GM12874 (cell line): Measurements from ENCODE around the gene NACA.

Source experiments
- TF ChIP-seq, protein P1 (sequence below): IDR thresholded peaks from 2 replicates; pipeline ENCODE4 v1.5.1; 2011; ENCODE audit warnings: low read depth, mild to moderate bottlenecking, control low read depth, low read length, moderate library complexity; ENCODE audit not compliant: insufficient read depth

The NACA gene

DNA sequence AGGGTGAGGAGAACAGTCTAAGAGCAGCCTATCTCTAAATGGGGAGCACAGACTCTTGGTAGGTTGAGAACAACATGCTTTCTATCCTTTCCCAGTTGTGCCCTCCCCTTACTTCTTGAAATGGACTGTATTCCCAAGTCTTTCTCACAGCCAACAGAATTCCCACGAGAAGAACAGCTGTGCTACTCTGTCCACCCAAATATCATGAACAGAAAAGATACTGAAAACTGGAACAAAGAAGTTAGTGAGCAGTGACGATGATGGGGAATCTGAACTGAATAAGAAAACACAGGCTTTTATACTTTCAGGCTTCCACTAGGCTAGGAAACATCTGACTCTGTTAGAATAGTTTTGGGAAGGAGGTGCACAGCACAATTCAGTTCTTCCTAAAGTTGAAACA is 3.4 kb downstream of the NACA start:
- TF ChIP-seq, protein P1, sequence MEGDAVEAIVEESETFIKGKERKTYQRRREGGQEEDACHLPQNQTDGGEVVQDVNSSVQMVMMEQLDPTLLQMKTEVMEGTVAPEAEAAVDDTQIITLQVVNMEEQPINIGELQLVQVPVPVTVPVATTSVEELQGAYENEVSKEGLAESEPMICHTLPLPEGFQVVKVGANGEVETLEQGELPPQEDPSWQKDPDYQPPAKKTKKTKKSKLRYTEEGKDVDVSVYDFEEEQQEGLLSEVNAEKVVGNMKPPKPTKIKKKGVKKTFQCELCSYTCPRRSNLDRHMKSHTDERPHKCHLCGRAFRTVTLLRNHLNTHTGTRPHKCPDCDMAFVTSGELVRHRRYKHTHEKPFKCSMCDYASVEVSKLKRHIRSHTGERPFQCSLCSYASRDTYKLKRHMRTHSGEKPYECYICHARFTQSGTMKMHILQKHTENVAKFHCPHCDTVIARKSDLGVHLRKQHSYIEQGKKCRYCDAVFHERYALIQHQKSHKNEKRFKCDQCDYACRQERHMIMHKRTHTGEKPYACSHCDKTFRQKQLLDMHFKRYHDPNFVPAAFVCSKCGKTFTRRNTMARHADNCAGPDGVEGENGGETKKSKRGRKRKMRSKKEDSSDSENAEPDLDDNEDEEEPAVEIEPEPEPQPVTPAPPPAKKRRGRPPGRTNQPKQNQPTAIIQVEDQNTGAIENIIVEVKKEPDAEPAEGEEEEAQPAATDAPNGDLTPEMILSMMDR: no peak

DNA sequence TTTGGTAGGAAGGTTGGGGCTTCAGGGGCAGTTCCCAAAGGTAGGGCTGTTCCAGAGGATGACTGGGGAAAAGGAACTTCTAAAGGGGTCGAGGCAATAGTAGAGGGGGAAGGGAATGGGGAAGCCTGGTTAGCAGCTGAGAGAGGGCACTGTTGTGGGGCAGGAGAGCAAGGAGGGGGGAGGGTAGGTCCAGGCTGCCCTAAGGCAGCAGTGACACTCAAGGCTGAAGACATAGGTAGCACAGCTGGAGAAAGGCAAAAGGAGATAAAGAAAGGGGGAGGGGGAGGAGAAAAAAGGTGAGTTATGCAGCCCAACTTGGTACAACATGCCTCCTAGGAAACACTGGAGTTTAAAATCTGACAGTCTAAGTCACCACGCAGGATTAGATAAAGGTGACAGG is 3.9 kb downstream of the NACA start:
- TF ChIP-seq, protein P1: no peak

DNA sequence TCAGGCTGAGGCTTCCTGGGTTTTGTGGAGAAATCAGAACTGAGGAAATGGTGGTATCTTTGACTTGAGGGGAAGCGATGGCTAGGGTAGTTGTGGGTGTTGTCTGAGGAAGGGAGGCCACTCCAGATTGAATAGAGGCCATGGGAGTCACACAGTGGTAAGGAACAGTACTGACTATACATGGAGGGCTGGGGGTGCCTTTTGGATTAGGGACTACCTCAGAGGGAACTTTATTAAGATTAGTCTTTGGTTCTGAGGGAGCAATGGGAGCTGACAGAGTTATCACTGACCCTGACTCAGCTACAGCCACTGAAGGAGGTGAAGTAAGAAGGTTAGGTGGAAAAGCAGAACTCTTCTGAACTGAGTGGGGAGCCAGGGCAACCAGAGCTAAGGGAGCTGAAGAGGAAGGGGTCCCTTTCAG is 4.4 kb downstream of the NACA start:
- TF ChIP-seq, protein P1: no peak

DNA sequence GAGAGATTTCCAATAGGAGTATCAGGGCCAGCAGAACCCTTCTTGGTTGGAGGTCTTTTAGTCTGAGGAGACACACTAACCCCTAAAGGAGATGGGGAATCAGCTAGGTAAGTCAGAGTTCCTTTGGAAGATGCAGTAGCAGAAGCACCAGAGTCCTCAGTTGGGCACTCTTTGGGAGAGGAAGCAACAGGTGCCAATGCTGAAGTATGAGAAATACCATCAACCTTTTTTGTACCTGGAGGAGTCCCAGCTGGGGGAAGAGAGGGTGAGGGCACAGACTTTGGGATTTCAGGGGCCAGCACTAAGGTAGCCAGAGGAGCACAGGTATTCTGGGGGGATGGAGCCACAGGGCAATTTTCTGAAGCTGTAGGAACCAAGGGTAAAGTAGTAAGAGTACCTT is 6.0 kb downstream of the NACA start:
- TF ChIP-seq, protein P1: no peak

DNA sequence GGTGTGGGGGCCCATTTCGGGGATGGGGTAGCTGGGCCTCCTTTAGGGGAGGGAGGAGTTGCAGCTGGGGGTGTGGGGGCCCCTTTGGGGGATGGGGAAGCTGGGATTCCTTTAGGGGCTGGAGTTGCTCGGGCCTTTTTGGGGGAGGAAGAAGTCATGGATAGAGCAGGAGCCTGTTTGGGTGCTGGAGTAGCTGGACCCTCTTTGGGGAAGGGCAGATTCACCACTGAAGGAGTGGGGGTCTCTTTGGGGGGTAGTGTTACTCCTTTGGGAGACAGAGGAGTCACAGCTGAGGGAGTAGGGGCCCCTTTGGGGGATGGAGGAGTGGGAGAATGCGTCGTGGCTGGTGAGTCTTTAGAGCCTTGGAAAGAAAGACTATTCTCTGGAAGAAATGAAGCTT is 6.5 kb downstream of the NACA start:
- TF ChIP-seq, protein P1: no peak

DNA sequence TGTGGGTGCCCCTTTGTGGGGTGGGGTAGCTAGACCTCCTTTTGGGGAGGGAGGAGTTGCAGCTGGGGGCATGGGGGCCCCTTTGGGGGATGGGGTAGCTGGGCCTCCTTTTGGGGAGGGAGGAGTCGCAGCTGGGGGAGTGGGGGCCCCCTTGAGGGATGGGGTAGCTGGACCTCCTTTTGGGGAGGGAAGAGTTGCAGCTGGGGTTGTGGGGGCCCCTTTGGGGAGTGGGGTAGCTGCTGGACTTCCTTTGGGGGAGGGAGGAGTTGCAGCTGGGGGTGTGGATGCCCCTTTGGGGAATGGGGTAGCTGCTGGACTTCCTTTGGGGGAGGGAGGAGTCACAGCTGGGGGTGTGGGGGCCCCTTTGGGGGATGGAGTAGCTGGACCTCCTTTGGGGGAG is 7.0 kb downstream of the NACA start:
- TF ChIP-seq, protein P1: no peak

DNA sequence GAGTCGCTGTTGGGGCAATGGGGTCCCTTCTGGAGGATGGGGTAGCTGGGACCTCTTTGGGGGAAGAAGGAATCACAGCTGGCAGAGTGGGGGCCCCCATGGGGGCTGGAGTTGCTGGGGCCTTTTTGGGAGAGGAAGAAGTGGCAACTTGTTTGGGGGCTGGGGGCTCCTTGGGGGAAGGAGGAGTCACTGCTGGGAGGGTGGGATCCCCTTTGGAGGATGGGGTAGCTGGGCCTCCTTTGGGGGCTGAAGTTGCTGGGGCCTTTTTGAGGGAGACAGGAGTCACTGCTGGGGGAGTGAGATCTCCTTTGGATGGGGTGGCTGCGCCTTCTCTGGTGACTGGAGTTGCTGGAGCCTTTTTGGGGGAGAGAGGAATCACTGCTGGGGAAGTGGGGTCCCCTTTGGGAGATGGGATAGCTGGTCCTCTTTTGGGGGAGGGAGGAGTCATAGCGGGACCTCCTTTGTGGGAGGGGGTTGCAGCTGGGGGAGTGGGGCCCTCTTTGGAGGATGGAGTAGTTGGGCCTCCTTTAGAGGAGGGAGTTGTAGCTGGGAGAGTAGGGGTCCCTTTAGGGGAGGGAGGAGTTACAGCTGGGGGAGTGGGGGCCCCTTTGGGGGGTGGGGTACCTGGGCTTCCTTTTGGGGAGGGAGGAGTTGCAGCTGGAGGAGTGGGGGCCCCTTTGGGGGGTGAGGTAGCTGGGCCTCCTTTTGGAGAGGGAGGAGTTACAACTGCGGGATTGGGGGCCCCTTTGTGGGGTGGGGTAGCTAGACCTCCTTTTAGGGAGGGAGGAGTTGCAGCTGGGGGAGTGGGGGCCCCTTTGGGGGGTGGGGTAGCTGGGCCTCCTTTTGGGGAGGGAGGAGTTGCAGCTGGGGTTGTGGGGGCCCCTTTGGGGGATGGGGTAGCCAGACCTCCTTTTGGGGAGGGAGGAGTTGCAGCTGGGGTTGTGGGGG is 7.9 kb downstream of the NACA start:
- TF ChIP-seq, protein P1: no peak
